Stimulated activated naive B cell treated with anti-CD40 and anti-IgM and Interleukin-4, amounts not matched to agents 10 μg/mL and 1 μg/mL and 100 μg/mL, for 72 hours (primary cell): Measurements from ENCODE around the gene CARMIL1.

Source experiments
- ATAC-seq, 2 donors: fragments of 150-1000 bp; cut with Tn5 transposase; replicated peaks; 2 replicates each; pipeline ENCODE4 v1.10.0; 2021; ENCODE audit warnings: moderate library complexity in 1 of 2
- DNase-seq: peaks from one replicate; pipeline ENCODE4 v3.0.0; 2021
- H3K27ac Mint-ChIP-seq: one replicate; pipeline ENCODE4 v1.8.0; 2022; ENCODE audit warnings: mild to moderate bottlenecking, mixed read lengths
- H3K27me3 Mint-ChIP-seq, 2 donors: one replicate each; pipeline ENCODE4 v1.8.0; 2022; ENCODE audit warnings: mixed read lengths in 2 of 2
- H3K36me3 Mint-ChIP-seq, 2 donors: one replicate each; pipeline ENCODE4 v1.8.0; 2022; ENCODE audit warnings: mixed read lengths in 2 of 2, mild to moderate bottlenecking in 1 of 2
- H3K4me1 Mint-ChIP-seq, 2 donors: one replicate each; pipeline ENCODE4 v1.8.0; 2022; ENCODE audit warnings: mixed read lengths in 2 of 2, mild to moderate bottlenecking in 1 of 2
- H3K4me3 Mint-ChIP-seq, 2 donors: one replicate each; pipeline ENCODE4 v1.8.0; 2022; ENCODE audit warnings: mild to moderate bottlenecking in 2 of 2, mixed read lengths in 2 of 2, moderate library complexity in 1 of 2
- H3K9me3 Mint-ChIP-seq, 2 donors: one replicate each; pipeline ENCODE4 v1.8.0; 2022; ENCODE audit warnings: mixed read lengths in 2 of 2, mild to moderate bottlenecking in 1 of 2

The CARMIL1 gene

DNA sequence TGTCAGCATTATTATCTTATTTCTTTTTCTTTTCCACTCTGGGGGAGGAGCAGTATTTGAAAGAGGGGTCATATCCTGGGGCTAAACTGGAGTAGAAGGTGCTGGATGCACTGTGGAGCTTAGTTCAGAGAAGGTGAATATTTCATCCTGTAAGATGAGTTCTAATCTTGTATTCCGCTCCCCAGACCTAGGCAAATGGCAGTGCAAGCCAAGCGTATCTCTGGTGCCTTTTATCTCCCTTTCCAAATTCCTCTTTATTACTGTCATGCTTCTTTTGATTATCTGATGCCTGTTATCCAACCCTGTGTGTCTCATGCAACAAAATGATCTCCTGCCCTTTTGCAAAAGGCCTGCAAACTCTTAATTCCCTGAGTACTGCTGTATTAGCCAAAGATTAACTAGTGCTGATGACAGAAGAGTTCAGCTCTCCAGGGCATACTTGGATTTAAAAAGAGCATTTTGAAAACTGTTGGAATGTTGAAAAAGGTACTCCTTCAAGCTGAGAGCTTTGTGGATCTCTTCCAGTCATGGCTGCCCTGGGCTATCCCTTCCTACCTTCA is 138.0 kb downstream of the CARMIL1 start:
- Mint-ChIP-seq H3K27ac (no peak overlapping the region), H3K4me1 (peaks cover 7 to 22% of the 10 kb centered on the region in 2 donors), H3K4me3 (no peak overlapping the region)

DNA sequence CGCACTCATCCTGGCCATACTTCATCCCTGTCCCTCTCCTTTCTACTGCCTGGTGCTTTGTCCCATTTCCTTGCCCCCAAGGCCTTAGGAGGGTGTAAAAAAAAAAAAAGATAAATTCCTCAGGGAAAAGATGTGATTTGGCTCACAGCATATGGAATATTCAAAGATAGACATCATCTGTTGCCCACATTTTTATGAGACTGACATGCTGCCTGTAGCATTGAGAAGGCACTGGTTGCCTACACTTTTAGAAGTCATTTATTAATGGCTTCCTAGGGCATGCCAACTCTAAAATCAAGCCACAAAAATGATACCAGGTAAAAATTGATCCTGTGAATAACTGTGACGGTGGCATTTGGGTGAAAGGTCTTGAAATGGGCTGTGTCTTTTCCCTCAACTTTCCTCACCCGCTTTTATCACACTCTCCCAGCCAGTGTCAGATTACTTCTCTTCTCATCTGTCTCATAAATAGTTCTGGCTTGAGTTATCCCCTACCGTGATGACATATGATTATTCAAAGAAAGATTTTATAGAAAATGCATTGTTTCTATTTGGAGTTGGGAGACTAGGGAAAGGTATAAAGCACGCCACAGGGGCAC is 139.4 kb downstream of the CARMIL1 start:
- no peak for ATAC-seq
- H3K4me3 Mint-ChIP-seq = no peak overlapping the region
- H3K4me1 Mint-ChIP-seq = peaks cover under 1 to 9% of the 10 kb centered on the region in 2 donors
- peaks cover 0 to 7% of the 10 kb centered on the region in 2 donors for H3K27me3 Mint-ChIP-seq
- H3K9me3 Mint-ChIP-seq = peaks cover 0 to 3% of the 10 kb centered on the region in 2 donors
- DNase-seq = no peak
- H3K36me3 Mint-ChIP-seq = peaks cover 6 to 9% of the 10 kb centered on the region in 2 donors
- H3K27ac Mint-ChIP-seq = no peak overlapping the region

More for the DNA sequence above, 138.0 kb downstream of the CARMIL1 start:
- Mint-ChIP-seq H3K27me3 (peaks cover 0 to 7% of the 10 kb centered on the region in 2 donors), H3K9me3 (peaks cover 0 to 3% of the 10 kb centered on the region in 2 donors), H3K36me3 (peaks cover 6 to 9% of the 10 kb centered on the region in 2 donors)
- ATAC-seq = no peak
- no peak for DNase-seq

- Mint-ChIP-seq H3K27ac (no peak overlapping the region), H3K4me3 (no peak overlapping the region), H3K9me3 (peaks cover 0 to 3% of the 10 kb centered on the region in 2 donors), H3K4me1 (no peaks in the 10 kb centered on the region), H3K27me3 (peaks cover 0 to 7% of the 10 kb centered on the region in 2 donors), H3K36me3 (peaks cover 6 to 9% of the 10 kb centered on the region in 2 donors)
- ATAC-seq = no peak
- DNase-seq = no peak
These were observed 140.7 kb downstream of the CARMIL1 start for GRCh38 chr6:25419879-25420278.

DNA sequence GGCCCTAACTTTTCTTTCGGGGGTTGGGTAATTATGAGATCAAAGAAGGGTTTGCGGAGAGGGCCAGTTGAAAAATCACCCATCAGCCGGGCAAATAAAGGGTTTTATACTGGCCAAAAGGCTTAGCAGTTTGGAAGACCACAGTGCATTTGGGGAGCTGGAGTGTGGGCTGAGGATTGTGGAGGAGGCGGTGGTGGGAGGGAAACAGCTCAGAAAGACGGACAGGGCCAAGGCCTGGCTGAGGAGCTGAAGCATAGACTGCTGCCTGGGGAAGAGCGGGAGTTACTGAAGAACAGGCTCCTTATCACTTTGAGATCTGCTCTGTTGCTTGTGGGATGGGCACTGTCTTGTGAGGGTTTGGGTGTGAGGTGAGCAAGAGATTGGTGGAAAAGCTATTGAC is 144.2 kb downstream of the CARMIL1 start:
- ATAC-seq = no peak
- no peaks in the 10 kb centered on the region for H3K27me3 Mint-ChIP-seq
- H3K36me3 Mint-ChIP-seq = peaks cover 6 to 9% of the 10 kb centered on the region in 2 donors
- no peaks in the 10 kb centered on the region for H3K4me1 Mint-ChIP-seq
- no peak overlapping the region for H3K27ac Mint-ChIP-seq
- no peak overlapping the region for H3K4me3 Mint-ChIP-seq
- DNase-seq = no peak
- peaks cover 0 to 3% of the 10 kb centered on the region in 2 donors for H3K9me3 Mint-ChIP-seq

- no peak for ATAC-seq
- DNase-seq = no peak
- H3K27ac Mint-ChIP-seq = no peak overlapping the region
- H3K9me3 Mint-ChIP-seq = peaks cover 0 to 3% of the 10 kb centered on the region in 2 donors
- no peaks in the 10 kb centered on the region for H3K4me1 Mint-ChIP-seq
- no peaks in the 10 kb centered on the region for H3K27me3 Mint-ChIP-seq
- H3K4me3 Mint-ChIP-seq = no peak overlapping the region
- peaks cover 6 to 8% of the 10 kb centered on the region in 2 donors for H3K36me3 Mint-ChIP-seq
These were observed 145.1 kb downstream of the CARMIL1 start for GRCh38 chr6:25424303-25424702.

- Mint-ChIP-seq H3K9me3 (no peaks in the 10 kb centered on the region), H3K27ac (no peak overlapping the region), H3K4me1 (peaks cover 0 to 16% of the 10 kb centered on the region in 2 donors), H3K36me3 (no peaks in the 10 kb centered on the region), H3K4me3 (no peak overlapping the region), H3K27me3 (no peaks in the 10 kb centered on the region)
- no peak for DNase-seq
- ATAC-seq = no peak
These were observed 148.4 kb downstream of the CARMIL1 start for GRCh38 chr6:25427549-25427948.

- no peaks in the 10 kb centered on the region for H3K9me3 Mint-ChIP-seq
- H3K27ac Mint-ChIP-seq = no peak overlapping the region
- H3K4me1 Mint-ChIP-seq = peaks cover 0 to 16% of the 10 kb centered on the region in 2 donors
- DNase-seq (no peak), ATAC-seq (no peak)
- H3K27me3 Mint-ChIP-seq = no peaks in the 10 kb centered on the region
- H3K36me3 Mint-ChIP-seq = no peaks in the 10 kb centered on the region
- no peak overlapping the region for H3K4me3 Mint-ChIP-seq
These were observed 149.7 kb downstream of the CARMIL1 start for GRCh38 chr6:25428758-25429317.

GRCh38 chr6:25431306-25431974 is 152.3 kb downstream of the CARMIL1 start:
- H3K4me1 Mint-ChIP-seq = peaks cover 0 to 22% of the 10 kb centered on the region in 2 donors
- H3K27me3 Mint-ChIP-seq = no peaks in the 10 kb centered on the region
- H3K36me3 Mint-ChIP-seq = no peaks in the 10 kb centered on the region
- no peak overlapping the region for H3K27ac Mint-ChIP-seq
- DNase-seq (no peak), ATAC-seq (peak; percentile 25 to 70)
- H3K9me3 Mint-ChIP-seq = no peaks in the 10 kb centered on the region
- no peak overlapping the region for H3K4me3 Mint-ChIP-seq

- H3K4me3 Mint-ChIP-seq = no peak overlapping the region
- ATAC-seq = peak; percentile 20 to 81
- H3K4me1 Mint-ChIP-seq = peaks cover 0 to 22% of the 10 kb centered on the region in 2 donors
- no peaks in the 10 kb centered on the region for H3K9me3 Mint-ChIP-seq
- H3K27me3 Mint-ChIP-seq = no peaks in the 10 kb centered on the region
- no peak for DNase-seq
- H3K36me3 Mint-ChIP-seq = no peaks in the 10 kb centered on the region
- H3K27ac Mint-ChIP-seq = no peak overlapping the region
These were observed 152.8 kb downstream of the CARMIL1 start for GRCh38 chr6:25431975-25432307.

GRCh38 chr6:25434921-25435320 is 155.7 kb downstream of the CARMIL1 start:
- DNase-seq = no peak
- Mint-ChIP-seq H3K27ac (no peak overlapping the region), H3K4me3 (no peak overlapping the region), H3K27me3 (no peaks in the 10 kb centered on the region), H3K4me1 (peaks cover 0 to 22% of the 10 kb centered on the region in 2 donors), H3K9me3 (no peaks in the 10 kb centered on the region), H3K36me3 (no peaks in the 10 kb centered on the region)
- ATAC-seq = no peak

DNA sequence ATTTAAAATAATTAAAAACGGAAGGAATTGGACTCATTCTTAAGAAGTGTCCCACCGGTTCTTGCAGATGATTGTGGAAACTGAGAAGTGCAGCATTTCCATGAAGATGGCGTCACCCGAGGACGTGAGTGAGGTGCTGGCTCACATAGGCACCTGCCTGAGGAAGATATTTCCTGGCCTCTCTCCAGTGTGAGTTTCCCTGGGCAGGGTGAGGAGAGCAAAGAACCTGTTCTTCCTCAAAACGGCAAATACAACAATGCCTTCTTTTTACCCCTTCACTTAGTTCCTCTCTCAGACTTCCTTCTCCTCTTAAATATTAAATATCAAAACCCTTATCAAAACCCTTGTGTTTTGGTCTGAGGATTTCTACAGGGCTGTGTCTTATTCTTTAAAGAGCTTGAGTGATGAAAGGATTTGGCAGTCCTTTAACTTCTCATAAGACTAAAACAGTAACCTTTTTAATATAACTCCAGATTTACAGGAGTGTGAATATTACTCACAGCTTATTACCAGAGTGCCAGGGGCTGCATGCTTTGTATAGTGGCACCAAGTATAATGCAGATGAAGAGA is 156.3 kb downstream of the CARMIL1 start:
- Mint-ChIP-seq H3K4me1 (peaks cover 0 to 22% of the 10 kb centered on the region in 2 donors), H3K27ac (no peak overlapping the region), H3K27me3 (no peaks in the 10 kb centered on the region), H3K4me3 (no peak overlapping the region), H3K36me3 (no peaks in the 10 kb centered on the region), H3K9me3 (no peaks in the 10 kb centered on the region)
- DNase-seq (no peak), ATAC-seq (no peak)

- peaks cover 0 to 15% of the 10 kb centered on the region in 2 donors for H3K4me1 Mint-ChIP-seq
- H3K36me3 Mint-ChIP-seq = no peaks in the 10 kb centered on the region
- no peaks in the 10 kb centered on the region for H3K9me3 Mint-ChIP-seq
- H3K27ac Mint-ChIP-seq = no peak overlapping the region
- ATAC-seq = no peak
- H3K4me3 Mint-ChIP-seq = no peak overlapping the region
- no peak for DNase-seq
- no peaks in the 10 kb centered on the region for H3K27me3 Mint-ChIP-seq
These were observed 157.6 kb downstream of the CARMIL1 start for GRCh38 chr6:25436760-25437159.

- ATAC-seq (no peak), DNase-seq (no peak)
- no peak overlapping the region for H3K4me3 Mint-ChIP-seq
- no peaks in the 10 kb centered on the region for H3K27me3 Mint-ChIP-seq
- peaks cover 0 to under 1% of the 10 kb centered on the region in 2 donors for H3K36me3 Mint-ChIP-seq
- H3K27ac Mint-ChIP-seq = no peak overlapping the region
- no peaks in the 10 kb centered on the region for H3K9me3 Mint-ChIP-seq
- H3K4me1 Mint-ChIP-seq = peaks cover 0 to 16% of the 10 kb centered on the region in 2 donors
These were observed 160.2 kb downstream of the CARMIL1 start for GRCh38 chr6:25439368-25439767.

DNA sequence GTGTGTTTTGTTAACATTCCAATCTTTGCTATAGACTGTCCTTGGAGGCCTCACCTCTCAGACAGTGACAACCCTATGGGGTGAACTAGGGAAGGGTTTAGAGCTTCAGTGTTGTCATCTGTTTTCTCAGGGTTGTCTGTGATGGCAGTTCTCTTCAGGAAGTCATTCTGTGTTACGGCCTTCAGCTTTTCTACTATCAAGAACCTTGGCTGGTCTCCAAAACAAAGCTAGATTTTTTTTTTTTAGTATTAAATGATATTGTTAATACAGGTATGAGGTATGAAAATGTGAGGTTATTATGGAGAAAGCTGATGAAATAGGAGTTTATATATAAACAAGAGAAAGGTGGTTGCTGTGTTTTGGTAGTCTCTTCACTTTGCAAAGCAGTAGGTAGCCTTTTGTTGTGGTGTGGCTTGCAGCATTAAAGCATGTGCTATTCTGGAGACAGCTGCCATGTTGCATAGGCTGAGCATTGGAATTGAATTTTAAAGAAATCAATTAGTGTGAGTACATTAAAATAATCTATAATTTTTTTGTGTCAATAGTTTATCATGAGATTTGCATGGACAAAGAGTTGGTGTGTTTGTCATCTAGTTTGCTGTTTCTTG is 162.6 kb downstream of the CARMIL1 start:
- peaks cover 5 to 11% of the 10 kb centered on the region in 2 donors for H3K9me3 Mint-ChIP-seq
- ATAC-seq (no peak), DNase-seq (no peak)
- H3K36me3 Mint-ChIP-seq = peaks cover 10 to 14% of the 10 kb centered on the region in 2 donors
- no peak overlapping the region for H3K27ac Mint-ChIP-seq
- H3K4me1 Mint-ChIP-seq = peaks cover 3 to 17% of the 10 kb centered on the region in 2 donors
- H3K4me3 Mint-ChIP-seq = no peak overlapping the region
- no peaks in the 10 kb centered on the region for H3K27me3 Mint-ChIP-seq
